GM18517 (cell line): ENCODE data around the gene PERM1.
"Not testable (repeated sequence)": the region's sequence is repeated elsewhere in the genome, so short reads cannot be mapped to it uniquely, and the experiment has no call there.

ENCODE experiments used
- ATAC-seq: cut with Tn5 transposase; IDR thresholded peaks from one replicate; pipeline ENCODE4 v1.9.1; 2021; ENCODE audit warnings: mild to moderate bottlenecking, moderate library complexity; ENCODE audit not compliant: unreplicated experiment

Gene PERM1

DNA sequence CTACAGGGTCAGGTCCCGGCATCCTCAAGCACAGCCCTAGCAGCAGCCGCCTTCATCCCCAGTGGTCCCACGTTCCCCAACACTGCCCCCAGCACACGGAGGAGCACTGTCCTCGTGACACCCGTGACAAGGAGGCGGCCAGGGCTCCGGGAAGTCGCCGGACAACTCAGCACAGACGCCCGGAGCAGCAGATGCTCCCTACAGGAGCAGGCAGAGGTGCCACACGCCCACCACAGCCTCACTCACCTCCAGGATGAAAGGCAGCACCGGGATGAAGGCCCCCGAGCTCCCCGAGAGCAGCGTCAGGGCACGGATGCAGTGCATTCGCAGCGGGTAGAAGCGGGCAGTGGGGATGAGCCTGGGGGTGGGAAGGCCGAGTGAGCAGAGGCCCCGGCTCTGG lies 31.0 kb downstream of the PERM1 start:
- ATAC-seq = no peak

GRCh38 chr1:950268-950667 lies 31.6 kb downstream of the PERM1 start:
- no peak for ATAC-seq

- no peak for ATAC-seq
Measured at GRCh38 chr1:947958-948357, 33.9 kb downstream of the PERM1 start.

GRCh38 chr1:946811-947210 lies 35.1 kb downstream of the PERM1 start:
- not testable (repeated sequence) for ATAC-seq

DNA sequence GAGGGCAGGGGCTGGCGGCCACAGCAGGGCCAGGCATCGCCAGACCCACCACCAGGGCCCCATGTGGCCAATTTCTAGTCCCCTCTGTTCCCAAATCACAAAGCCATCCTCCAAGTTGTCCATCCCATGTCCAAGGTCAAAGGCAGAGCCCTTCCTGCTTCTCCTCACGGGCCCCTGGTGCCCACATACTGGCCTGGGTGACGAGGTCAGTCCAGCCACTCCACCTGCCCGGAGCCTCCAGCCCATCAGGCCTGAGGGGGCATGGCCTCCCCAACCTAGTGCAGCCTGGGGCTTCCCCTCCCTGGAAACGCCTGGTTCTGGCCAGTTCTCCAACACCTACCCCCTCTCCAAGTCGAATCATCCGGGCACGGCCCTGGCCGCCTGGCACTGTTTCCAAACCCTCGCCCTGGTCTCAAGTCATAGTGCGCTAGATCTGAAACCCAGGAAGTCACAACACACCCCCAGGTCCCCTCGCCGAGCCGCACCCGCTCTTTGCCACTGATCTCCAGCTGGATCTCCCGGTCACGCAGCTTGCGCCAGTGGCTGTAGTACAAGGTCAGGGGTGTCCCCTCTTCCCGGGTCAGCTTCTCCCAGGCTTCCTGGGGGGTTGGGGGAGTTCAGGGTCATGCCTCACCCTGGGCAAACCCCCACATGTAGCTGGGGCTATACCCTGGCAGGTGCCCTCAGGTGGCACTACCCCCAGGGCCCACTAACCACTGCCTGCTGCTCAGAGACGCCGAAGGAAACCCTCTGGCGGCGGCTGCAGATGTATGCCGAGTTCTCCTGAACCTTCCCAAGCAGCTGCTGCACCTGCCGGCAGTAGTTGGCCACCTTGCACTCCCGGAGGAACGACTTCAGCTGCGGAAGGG lies 36.0 kb downstream of the PERM1 start:
- no peak for ATAC-seq

DNA sequence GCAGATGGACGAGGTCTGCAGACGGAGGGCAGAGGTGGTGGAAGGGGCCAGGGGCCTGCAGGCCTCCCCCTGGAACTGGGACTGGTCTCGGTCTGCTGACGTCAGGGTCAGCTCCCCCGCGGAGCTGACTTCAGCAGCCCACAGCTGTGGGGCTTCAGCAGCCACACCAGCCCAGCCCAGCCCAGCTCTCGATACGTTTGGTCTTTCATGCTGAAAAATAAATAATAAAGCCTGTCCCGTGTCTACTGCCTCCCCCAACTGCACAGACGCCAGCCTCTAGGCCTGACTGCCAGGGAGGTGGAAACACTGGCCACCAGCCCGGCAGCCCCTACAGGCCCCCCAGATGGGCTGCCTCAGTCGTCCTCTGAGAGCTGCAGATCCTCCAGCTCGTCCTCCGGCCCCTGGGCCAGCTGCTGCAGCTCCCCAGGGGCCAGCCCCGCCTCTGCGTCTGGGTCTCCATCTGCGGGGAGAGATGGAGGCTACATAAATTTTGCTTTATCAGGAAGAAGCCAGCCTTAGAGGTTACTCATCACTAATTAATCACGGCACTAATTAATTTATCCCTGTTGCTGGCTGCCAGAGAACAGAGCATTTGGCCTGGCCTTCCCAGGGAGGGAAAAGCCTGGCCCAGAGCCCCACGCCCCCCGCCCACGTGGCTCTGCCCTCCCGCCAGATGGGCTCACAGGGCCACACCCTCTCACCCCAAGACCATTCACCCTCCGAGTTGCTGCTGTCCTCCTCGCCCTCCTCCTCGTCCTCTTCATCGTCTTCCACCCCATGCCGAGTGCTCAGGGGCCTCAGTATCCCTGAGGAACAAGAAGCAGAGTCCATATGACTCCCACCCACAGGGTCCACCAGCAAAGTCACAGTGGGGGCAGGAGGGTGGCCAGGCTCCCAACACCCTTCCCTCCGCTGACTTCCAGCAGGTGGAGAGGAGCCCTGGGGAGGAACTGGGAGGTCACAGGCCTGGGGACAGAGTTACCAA lies 37.3 kb downstream of the PERM1 start:
- no peak for ATAC-seq

DNA sequence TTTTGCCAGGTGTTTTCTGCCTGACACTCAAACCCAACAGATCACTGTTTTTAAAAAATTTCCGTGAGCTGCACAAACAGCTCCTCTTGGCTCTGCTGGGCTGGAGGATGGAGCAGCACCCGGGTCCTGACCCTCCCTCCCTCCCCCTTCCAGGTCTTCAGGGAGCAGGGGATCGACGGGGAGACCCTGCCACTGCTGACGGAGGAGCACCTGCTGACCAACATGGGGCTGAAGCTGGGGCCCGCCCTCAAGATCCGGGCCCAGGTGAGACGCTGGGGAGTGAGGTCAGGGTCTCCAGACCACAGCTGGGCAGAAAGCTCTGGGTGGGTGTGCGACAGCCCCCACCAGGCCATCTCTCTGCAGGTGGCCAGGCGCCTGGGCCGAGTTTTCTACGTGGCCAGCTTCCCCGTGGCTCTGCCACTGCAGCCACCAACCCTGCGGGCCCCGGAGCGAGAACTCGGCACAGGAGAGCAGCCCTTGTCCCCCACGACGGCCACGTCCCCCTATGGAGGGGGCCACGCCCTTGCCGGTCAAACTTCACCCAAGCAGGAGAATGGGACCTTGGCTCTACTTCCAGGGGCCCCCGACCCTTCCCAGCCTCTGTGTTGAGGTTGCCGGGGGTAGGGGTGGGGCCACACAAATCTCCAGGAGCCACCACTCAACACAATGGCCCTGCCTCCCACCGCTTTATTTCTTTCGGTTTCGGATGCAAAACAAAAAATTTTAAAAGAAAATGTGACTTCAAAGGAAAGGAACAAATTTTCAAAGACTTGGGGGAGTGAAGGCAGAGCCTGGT lies 38.1 kb downstream of the PERM1 start:
- ATAC-seq = no peak

DNA sequence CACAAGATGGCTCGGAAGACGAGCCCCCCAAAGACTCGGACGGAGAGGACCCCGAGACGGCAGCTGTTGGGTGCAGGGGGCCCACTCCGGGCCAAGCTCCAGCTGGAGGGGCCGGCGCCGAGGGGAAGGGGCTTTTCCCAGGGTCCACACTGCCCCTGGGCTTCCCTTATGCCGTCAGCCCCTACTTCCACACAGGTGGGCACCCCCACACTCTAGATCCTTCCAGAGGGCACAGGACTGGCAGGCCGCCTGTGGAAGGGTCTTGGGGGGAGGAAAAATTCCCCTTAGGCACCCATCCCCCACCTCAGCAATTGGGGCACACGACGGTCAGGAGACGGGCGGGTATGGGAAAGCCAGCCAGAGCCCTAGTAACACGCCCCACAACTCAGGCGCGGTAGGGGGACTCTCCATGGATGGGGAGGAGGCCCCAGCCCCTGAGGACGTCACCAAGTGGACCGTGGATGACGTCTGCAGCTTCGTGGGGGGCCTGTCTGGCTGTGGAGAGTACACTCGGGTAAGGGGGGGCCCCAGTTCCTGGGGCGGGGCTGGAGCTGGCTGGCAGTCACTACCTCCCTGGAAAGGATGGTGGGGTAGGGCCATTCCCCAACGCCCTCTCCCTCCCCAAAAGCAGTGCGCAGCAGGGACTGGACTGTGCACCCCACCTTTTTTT lies 38.9 kb downstream of the PERM1 start:
- ATAC-seq = no peak

DNA sequence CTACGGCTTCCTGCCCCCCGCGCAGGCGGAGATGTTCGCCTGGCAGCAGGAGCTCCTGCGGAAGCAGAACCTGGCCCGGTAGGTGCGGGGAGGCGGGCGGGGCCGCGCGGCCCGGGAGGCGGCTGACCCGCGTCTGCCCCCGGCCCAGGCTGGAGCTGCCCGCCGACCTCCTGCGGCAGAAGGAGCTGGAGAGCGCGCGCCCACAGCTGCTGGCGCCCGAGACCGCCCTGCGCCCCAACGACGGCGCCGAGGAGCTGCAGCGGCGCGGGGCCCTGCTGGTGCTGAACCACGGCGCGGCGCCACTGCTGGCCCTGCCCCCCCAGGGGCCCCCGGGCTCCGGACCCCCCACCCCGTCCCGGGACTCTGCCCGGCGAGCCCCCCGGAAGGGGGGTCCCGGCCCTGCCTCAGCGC lies 39.5 kb downstream of the PERM1 start:
- ATAC-seq = no peak

DNA sequence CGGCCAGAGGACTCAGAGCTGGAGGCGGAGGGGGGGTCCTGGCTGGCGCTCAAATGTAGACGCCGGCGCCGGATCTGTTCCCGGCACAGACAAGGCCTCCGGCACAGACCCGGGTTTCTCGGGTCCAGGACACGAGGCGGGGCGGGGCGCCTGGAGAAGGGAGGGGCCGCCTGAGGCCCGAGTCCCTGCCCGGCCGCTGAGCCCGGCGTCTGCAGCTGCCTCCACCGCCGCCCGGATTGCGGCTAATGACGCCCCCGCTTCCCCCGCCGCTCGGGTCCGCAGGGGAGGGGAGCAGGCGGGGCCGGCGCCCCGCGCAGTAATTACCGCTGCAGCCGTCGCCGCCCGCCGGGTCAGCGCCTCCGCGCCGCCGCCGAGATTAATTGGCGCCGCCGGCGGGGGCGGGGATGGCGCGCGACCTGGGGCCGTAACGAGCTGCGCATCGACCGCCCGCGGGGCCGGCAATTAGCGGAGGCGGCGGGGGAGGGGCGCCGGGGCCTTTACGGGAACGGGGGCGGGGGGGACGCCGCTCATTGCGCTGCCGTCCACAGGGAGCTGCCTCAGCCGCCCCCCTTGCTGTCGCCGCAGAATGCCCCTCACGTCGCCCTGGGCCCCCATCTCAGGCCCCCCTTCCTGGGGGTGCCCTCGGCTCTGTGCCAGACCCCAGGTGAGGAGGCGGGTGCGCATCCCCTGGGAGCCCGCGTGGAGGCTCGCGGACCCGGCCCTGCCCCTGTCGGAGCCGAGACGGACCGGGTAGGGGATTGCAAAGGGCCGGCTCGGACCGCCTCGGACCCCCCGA lies 40.1 kb downstream of the PERM1 start:
- no peak for ATAC-seq

- ATAC-seq = no peak
Measured at GRCh38 chr1:941015-941587, 40.8 kb downstream of the PERM1 start.

- no peak for ATAC-seq
Measured at GRCh38 chr1:940107-941014, 41.5 kb downstream of the PERM1 start.

DNA sequence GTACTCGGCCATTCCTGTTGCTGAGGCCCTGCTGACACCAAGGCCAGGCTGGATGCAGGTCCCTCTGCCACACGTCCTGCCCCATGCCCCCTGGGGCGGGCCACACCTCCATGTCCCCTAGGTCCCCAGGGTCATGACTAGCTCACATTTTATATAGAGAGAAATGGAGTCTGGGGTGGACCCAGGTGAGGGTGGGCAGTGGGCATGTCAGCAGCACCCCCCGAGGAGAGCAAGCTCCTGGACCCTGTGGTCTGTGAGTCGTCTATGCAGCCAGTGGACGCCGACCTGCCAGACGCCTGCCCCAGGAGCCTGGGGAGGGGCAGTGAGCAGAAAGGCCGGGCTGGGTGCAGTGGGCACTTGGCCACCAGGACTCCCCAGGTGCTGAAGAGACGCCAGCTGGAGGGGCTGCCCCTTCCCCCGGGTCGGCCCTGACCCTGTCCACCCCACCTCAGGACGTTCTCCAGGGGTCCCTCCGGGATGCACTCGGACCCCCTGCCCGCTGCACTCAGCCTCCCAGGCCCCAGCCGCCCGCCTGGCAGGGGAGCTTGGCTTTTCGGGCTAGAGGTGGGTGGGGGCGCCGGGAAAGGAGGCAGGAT lies 42.3 kb downstream of the PERM1 start:
- ATAC-seq = no peak

DNA sequence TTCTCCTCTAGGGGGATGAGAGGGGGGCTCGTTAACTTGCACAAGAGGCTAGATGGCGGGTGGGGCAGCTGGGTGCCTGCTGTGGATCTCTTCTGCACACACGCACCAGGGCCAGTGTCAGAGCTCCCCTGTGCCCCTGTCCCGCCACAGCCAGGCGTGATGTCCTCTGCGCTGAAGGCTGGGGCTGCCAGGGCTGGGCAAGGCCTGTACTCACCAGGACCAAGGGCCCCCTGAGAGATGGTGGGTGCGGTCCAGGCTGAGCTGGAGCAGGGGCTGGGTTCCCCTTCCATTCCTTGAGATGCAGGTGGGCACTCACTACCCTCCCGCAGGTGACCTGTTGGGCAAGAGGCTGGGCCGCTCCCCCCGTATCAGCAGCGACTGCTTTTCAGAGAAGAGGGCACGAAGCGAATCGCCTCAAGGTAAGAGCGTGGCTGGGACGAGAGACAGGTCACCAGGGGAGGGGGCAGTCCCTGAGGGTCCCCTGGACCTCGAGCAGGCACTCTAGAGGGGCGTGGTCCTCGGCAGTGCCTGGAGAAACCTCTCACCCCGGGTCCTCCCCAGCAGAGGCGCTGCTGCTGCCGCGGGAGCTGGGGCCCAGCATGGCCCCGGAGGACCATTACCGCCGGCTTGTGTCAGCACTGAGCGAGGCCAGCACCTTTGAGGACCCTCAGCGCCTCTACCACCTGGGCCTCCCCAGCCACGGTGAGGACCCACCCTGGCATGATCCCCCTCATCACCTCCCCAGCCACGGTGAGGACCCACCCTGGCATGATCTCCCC lies 43.0 kb downstream of the PERM1 start:
- no peak for ATAC-seq

DNA sequence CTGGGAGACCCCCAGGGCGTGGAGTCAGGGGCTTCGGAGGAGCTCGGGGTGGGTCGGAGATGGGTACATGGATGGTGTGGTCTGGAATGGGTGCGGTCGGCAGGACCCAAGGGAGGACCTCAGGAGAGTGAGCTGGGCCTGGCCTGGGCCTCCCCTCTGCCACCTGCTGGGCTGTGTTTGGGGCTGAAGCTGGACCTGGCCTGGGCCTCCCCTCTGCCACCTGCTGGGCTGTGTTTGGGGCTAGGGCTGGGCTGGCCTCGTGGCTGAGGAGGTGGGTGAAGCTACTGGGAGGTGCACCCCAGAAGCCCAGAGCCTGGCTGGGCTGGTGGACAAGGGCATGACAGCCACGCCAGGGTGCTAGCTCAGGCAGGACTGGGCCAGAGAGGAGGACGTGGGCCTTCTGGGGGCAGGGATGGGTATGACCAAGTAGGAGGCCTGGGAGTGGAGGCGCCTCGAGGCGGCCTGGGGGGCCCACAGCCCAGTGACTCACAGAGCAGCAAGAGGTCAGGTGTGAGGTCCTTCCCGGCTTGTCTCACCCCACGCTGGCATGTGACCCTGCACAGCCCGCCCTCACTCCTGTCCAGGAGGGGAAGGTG lies 43.7 kb downstream of the PERM1 start:
- no peak for ATAC-seq

GRCh38 chr1:937521-937920 lies 44.4 kb downstream of the PERM1 start:
- no peak for ATAC-seq
